GM12874 (cell line): ENCODE measurements around the gene METTL14.

Experiments
- CTCF ChIP-seq: IDR thresholded peaks from 2 replicates; pipeline ENCODE4 v1.5.1; 2011; ENCODE audit warnings: low read depth, mild to moderate bottlenecking, control low read depth, low read length, moderate library complexity; ENCODE audit not compliant: insufficient read depth

Gene METTL14

DNA sequence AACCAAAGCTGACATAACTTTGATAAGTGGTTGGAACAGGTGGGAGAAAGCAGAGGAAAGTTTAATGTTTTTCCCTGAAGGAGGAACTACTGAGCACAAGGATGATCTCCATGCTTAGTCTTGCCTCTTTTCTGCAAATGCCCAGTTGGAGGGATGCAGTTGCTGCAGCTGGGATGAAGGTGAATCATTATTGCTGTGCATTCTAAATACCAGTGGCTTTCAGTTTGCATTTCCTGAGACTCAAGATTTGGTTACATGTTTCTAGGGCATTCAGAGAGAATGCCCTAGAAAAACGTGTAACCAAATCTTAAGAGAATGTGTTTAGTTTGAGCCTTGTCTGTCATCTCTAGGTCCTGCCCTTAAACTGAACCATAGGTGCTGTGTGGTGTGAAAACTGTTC is 42.2 kb downstream of the METTL14 start:
- TF ChIP-seq CTCF, result no peak

DNA sequence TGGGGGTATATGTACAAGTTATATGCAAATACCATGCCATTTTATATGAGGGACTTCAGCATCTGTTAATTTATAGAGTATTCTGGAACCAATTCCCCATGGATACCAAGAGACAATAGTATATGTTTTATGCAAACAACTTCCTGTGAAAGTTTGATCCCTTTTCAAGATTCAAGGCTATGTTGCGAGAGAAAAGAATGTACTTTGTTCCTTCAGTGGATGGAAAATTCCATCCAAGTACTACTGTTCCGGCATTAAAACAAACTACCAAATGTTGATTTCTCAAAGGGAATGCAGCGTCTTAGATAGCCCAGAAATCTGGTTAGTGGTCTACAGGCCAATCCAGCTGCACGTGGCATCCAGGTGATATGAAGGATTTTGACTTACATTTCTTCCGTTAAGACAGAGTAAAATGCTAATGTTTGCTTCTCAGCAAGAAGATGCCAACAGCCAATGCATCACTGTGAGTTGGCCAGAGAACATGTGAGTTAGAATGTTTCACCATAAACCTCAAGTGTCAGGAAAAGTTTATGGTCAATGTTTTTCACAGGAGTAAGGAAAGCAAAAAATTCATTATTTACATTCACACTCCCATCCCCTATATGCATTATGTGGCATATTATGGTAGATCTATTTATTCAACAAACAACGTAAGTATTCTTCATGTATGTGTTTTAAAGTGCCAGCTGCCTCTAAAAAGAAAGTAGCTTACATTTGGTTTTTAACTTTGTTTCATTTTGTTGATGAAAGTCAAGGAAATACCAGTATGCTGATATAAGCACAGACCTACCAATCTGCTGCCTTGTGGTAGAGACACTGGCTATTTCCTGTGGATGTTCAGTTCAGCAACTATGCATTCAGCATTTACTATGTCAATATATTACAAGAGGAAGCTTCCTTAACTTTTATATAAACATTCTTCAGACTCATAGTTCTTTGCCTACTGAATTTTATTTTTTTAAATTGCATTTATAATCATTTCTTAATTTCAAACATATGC is 44.4 kb downstream of the METTL14 start:
- TF ChIP-seq CTCF, result no peak

DNA sequence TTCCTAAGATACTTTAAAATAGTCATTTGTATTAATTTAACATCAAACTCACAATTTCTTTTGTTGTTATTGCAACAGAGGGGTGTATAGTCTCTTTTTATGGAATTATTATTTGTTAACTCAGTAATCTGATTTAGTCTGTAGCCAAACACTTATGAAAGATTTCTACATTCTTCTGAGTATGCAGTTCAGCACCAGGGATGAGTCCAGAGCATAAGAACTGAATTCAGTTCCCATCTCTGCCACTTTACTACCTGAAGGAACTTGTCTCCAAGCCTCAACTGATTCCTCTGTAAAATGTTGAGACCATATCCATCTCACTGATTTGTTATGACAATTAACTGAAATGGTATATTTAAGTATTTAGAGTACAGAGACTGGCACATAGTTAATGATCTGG is 45.5 kb downstream of the METTL14 start:
- TF ChIP-seq CTCF, result no peak

GRCh38 chr4:118732591-118733330 is 47.6 kb downstream of the METTL14 start:
- no peak for TF ChIP-seq CTCF

DNA sequence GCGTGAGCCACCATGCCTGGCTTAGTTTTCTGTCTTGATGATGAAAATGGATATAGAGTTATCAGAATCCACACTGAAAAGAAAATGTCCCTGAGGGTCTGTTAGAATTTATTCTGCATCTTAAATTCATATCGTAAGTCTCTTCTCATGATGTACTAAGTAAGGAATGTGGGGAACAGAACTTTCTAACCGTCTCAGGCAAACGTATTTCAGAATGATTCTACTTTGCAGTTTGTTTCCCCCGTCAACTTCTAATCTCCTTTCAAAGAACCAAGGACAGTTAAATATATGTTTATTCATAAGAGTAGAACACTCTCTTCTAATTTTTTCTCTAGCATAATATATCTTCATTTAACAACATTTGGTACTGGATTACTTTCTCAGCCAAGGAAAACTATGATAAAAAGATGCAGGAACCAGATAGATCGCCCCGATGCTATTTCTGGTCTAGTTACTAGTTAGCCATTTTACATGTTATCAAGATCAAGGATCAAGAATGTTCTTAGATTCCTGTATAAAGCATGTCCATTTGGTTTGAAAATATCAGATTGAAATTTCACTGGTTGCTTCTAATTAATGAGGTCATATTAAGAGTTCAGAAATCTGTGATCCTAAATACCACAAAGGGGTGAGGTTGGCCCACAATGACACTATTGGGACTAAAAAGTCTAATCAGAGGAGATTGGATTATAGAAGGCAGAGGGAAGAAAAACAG is 49.5 kb downstream of the METTL14 start:
- TF ChIP-seq CTCF, result no peak

GRCh38 chr4:118736900-118737299 is 51.7 kb downstream of the METTL14 start:
- no peak for TF ChIP-seq CTCF

DNA sequence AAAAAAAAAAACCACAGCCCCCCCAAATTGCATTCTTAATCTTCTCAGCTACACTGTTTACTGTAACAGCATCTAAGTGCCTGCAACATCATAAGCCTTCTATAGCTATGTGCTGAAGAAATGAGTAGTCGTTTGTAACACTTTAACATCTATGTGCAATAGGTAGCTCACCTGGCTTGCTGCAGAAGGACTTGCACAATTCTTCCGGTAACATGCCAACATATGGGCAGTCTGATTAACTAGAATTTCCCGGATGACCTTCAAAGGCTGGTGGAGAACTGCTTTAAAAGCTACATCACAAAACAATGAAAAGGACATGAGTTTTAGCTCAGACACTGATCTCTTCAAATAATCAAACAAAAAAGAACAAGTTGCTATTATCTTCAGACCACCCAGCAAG is 52.9 kb downstream of the METTL14 start:
- TF ChIP-seq CTCF, result no peak
